Embryonic facial prominence (tissue), 1 donor: ENCODE results near the gene JARID2.
"Not testable (repeated sequence)": the region's sequence is repeated elsewhere in the genome, so short reads cannot be mapped to it uniquely, and the experiment has no call there.

ENCODE experiments used
- DNase-seq: peaks from one replicate; pipeline ENCODE4 v3.0.0-alpha.2; 2016; ENCODE audit errors: extremely low spot score

The JARID2 gene

GRCh38 chr6:15538766-15539495, 293.1 kb downstream of the JARID2 start:
- no peak for DNase-seq

GRCh38 chr6:15539722-15540270, 293.9 kb downstream of the JARID2 start:
- no peak for DNase-seq

GRCh38 chr6:15543332-15543917, 297.6 kb downstream of the JARID2 start:
- not testable (repeated sequence) for DNase-seq

- DNase-seq, result no peak
Observed at GRCh38 chr6:15544321-15544900, 298.5 kb downstream of the JARID2 start.

- no peak for DNase-seq
Observed at GRCh38 chr6:15546591-15546990, 300.7 kb downstream of the JARID2 start.

- DNase-seq, result no peak
Observed at GRCh38 chr6:15547400-15547799, 301.5 kb downstream of the JARID2 start.

- DNase-seq, result no peak
Observed at GRCh38 chr6:15549371-15549770, 303.5 kb downstream of the JARID2 start.

- DNase-seq, result no peak
Observed at GRCh38 chr6:15550546-15551123, 304.8 kb downstream of the JARID2 start.

- no peak for DNase-seq
Observed at GRCh38 chr6:15551262-15551661, 305.4 kb downstream of the JARID2 start.

GRCh38 chr6:15551798-15552197, 305.9 kb downstream of the JARID2 start:
- no peak for DNase-seq

GRCh38 chr6:15553031-15553430, 307.2 kb downstream of the JARID2 start:
- DNase-seq, result no peak

GRCh38 chr6:15553736-15554294, 307.9 kb downstream of the JARID2 start:
- DNase-seq, result no peak

GRCh38 chr6:15554728-15555100, 308.8 kb downstream of the JARID2 start:
- no peak for DNase-seq

- no peak for DNase-seq
Observed at GRCh38 chr6:15555101-15556038, 309.5 kb downstream of the JARID2 start.

- no peak for DNase-seq
Observed at GRCh38 chr6:15556711-15557110, 310.8 kb downstream of the JARID2 start.

GRCh38 chr6:15557174-15557573, 311.3 kb downstream of the JARID2 start:
- DNase-seq, result no peak

- no peak for DNase-seq
Observed at GRCh38 chr6:15560713-15561112, 314.8 kb downstream of the JARID2 start.

- DNase-seq, result no peak
Observed at GRCh38 chr6:15561447-15562199, 315.8 kb downstream of the JARID2 start.

- no peak for DNase-seq
Observed at GRCh38 chr6:15562977-15563376, 317.1 kb downstream of the JARID2 start.
